Liver (tissue), 9 donors: ENCODE data around the gene GMDS. TPM values are rescaled to one million over a fixed set of nuclear protein-coding genes. Genes with fewer than 3 reads are reported as not detected.

Experiments
- DNase-seq: peaks from one replicate; pipeline ENCODE4 v3.0.0-alpha.2; 2017; ENCODE audit warnings: low spot score
- H3K27ac ChIP-seq, 2 donors: one replicate each; pipeline ENCODE4 v1.7.0; 2013; ENCODE audit warnings: inconsistent platforms in 2 of 2, low read length in 2 of 2, control low read depth in 1 of 2, low read depth in 1 of 2, mild to moderate bottlenecking in 1 of 2
- H3K27me3 ChIP-seq, 4 donors: one replicate each; pipeline versions ENCODE4 v1.6.1 to v1.7.0; 2013; ENCODE audit warnings: low read length in 3 of 4, inconsistent platforms in 1 of 4, mild to moderate bottlenecking in 1 of 4, moderate library complexity in 1 of 4; ENCODE audit not compliant: control insufficient read depth in 4 of 4, insufficient read depth in 4 of 4
- H3K36me3 ChIP-seq, 4 donors: one replicate each; pipeline versions ENCODE4 v1.6.1 to v1.7.0; 2013; ENCODE audit warnings: low read length in 3 of 4, mild to moderate bottlenecking in 3 of 4, low read depth in 1 of 4, moderate library complexity in 1 of 4; ENCODE audit not compliant: control insufficient read depth in 4 of 4, insufficient read depth in 3 of 4
- H3K4me1 ChIP-seq, 4 donors: one replicate each; pipeline versions ENCODE4 v1.6.1 to v1.7.0; 2013; ENCODE audit warnings: low read length in 3 of 4, mild to moderate bottlenecking in 3 of 4, moderate library complexity in 1 of 4; ENCODE audit not compliant: control insufficient read depth in 4 of 4, insufficient read depth in 4 of 4
- H3K4me3 ChIP-seq, 3 donors: one replicate each; pipeline versions ENCODE4 v1.6.1 to v1.7.0; 2013; ENCODE audit warnings: low read length in 3 of 3, control low read depth in 1 of 3, low read depth in 1 of 3, mild to moderate bottlenecking in 1 of 3
- H3K9ac ChIP-seq, 2 donors: one replicate each; pipeline ENCODE4 v1.7.0; 2013; ENCODE audit warnings: low read length in 2 of 2, mild to moderate bottlenecking in 2 of 2, moderate library complexity in 2 of 2, control low read depth in 1 of 2, low read depth in 1 of 2
- H3K9me3 ChIP-seq, 4 donors: one replicate each; pipeline versions ENCODE4 v1.6.1 to v1.7.0; 2013; ENCODE audit warnings: low read length in 3 of 4; ENCODE audit not compliant: control insufficient read depth in 4 of 4
- CTCF ChIP-seq: fragments of 150-350 bp; IDR thresholded peaks from 2 replicates; pipeline ENCODE4 v1.5.1; 2017; ENCODE audit warnings: improper control_type of control experiment, low read depth, low read length; ENCODE audit not compliant: missing input control
- EGR1 ChIP-seq, 2 donors: IDR thresholded peaks; 2 replicates each; pipeline ENCODE4 v1.6.1; 2016 to 2018; ENCODE audit warnings: antibody characterized with exemption in 2 of 2, low read depth in 2 of 2
- FOXA1 ChIP-seq: IDR thresholded peaks from 2 replicates; pipeline ENCODE4 v1.6.1; 2016; ENCODE audit warnings: antibody characterized with exemption
- FOXA2 ChIP-seq: IDR thresholded peaks from 2 replicates; pipeline ENCODE4 v1.6.1; 2016; ENCODE audit warnings: antibody characterized with exemption
- GABPA ChIP-seq, 2 donors: IDR thresholded peaks in 1 of 2; conservative IDR thresholded peaks in 1 of 2; 2 replicates each; pipeline ENCODE4 v1.6.1; 2016; ENCODE audit warnings: antibody characterized with exemption in 2 of 2, mild to moderate bottlenecking in 1 of 2, moderate library complexity in 1 of 2
- HNF4A ChIP-seq, 2 donors: conservative IDR thresholded peaks; 2 replicates each; pipeline ENCODE4 v1.6.1; 2016; ENCODE audit warnings: antibody characterized with exemption in 2 of 2, mild to moderate bottlenecking in 2 of 2
- NR2F2 ChIP-seq: IDR thresholded peaks from 2 replicates; pipeline ENCODE4 v1.6.1; 2016; ENCODE audit warnings: antibody characterized with exemption
- REST ChIP-seq: IDR thresholded peaks from 2 replicates; pipeline ENCODE4 v1.6.1; 2016; ENCODE audit warnings: antibody characterized with exemption, mild to moderate bottlenecking
- RXRA ChIP-seq, 2 donors: IDR thresholded peaks; 2 replicates each; pipeline ENCODE4 v1.6.1; 2017 to 2018; ENCODE audit warnings: antibody characterized with exemption in 2 of 2, mild to moderate bottlenecking in 1 of 2
- SP1 ChIP-seq: IDR thresholded peaks from 2 replicates; pipeline ENCODE4 v1.6.1; 2018; ENCODE audit warnings: antibody characterized with exemption, mild to moderate bottlenecking
- TAF1 ChIP-seq: conservative IDR thresholded peaks from 2 replicates; pipeline ENCODE4 v1.6.1; 2016; ENCODE audit warnings: antibody characterized with exemption, mild to moderate bottlenecking
- YY1 ChIP-seq: IDR thresholded peaks from 2 replicates; pipeline ENCODE4 v1.6.1; 2016; ENCODE audit warnings: antibody characterized with exemption, mild to moderate bottlenecking
- ZBTB33 ChIP-seq: IDR thresholded peaks from 2 replicates; pipeline ENCODE4 v1.6.1; 2016; ENCODE audit warnings: antibody characterized with exemption
- WGBS: extraction: QIAGEN DNeasy Blood & Tissue Kit; methylation state at CpG from one replicate; pipeline ENCODE4 v1.1.7; 2013; 5-methylcytosine and 5-hydroxymethylcytosine counted together
- polyA plus RNA-seq, 2 donors: library from polyadenylated mRNA; stranded (reverse) in 1 of 2; unstranded in 1 of 2; fragments of 200-250 nt in 1 of 2; fragments of >200 nt in 1 of 2; fragmentation: Nextera tagmentation in 1 of 2; extraction: Ambion mirVana in 1 of 2; gene quantifications; one replicate each; pipeline versions ENCODE4 v1.2.1 to v1.2.3, GENCODE V29; 2013 to 2015
- total RNA-seq, 2 donors: library from RNA; depleted of rRNA; stranded (reverse); fragments of >200 nt; gene quantifications; one replicate each; pipeline ENCODE4 v1.2.3, GENCODE V29; 2014
- donor health status: healthy.
- donor health status: healthy.
- donor health status: healthy.
- donor health status: healthy.
- donor health status: healthy.

GMDS gene
- total and polyA plus RNA-seq, 4 donors, result 3.5 to 15.6 (median 13.0) TPM

GRCh38 chr6:1885576-1886011 is 359.8 kb downstream of the GMDS start (continued):
- TF ChIP-seq REST (no peak), SP1 (no peak), GABPA (IDR thresholded peaks at IDR 0.05 in 1 of 2, conservative IDR thresholded peaks at IDR 0.05 in 1 of 2) (no peak)

GRCh38 chr6:1884313-1884712 is 361.1 kb downstream of the GMDS start:
- DNase-seq, result no peak
- H3K9me3 ChIP-seq, result no peaks in the 10 kb centered on the region
- TF ChIP-seq ZBTB33, result no peak
- no peak for TF ChIP-seq RXRA (IDR thresholded peaks at IDR 0.05)
- TF ChIP-seq FOXA2, result no peak
- TF ChIP-seq FOXA1, result no peak
- TF ChIP-seq NR2F2, result peak; percentile 29
- TF ChIP-seq YY1, result peak; percentile 31
- no peak for TF ChIP-seq EGR1 (IDR thresholded peaks at IDR 0.05; ENCODE audit: low read depth in 2 of 2)
- no peak for TF ChIP-seq TAF1
- TF ChIP-seq CTCF, result no peak
- no peak for TF ChIP-seq REST
- no peak for TF ChIP-seq HNF4A (conservative IDR thresholded peaks at IDR 0.05)
- no peaks in the 10 kb centered on the region for H3K4me1 ChIP-seq
- H3K36me3 ChIP-seq, result no peaks in the 10 kb centered on the region
- no peak overlapping the region for H3K27ac ChIP-seq
- no peaks in the 10 kb centered on the region for H3K27me3 ChIP-seq
- WGBS, result 84% methylated on average over 2 of the region's 2 CpGs
- H3K9ac ChIP-seq, result no peak overlapping the region
- no peak overlapping the region for H3K4me3 ChIP-seq
